ENCODE data around the gene SERPINE3. TPM values are rescaled to one million over a fixed set of nuclear protein-coding genes. Genes with fewer than 3 reads are reported as not detected.

The SERPINE3 gene
- total RNA-seq, 1 donor from 2014 or later, result not detected

GRCh38 chr13:51405176-51405575, 65.7 kb downstream of the SERPINE3 start:
- H3K27me3 Mint-ChIP-seq, result no peaks in the 10 kb centered on the region
- H3K27ac Mint-ChIP-seq, result no peak overlapping the region
- intact Hi-C loops (cut with micrococcal nuclease), result no loop called here
- peaks cover 11% of the 10 kb centered on the region for H3K9me3 Mint-ChIP-seq
- H3K36me3 Mint-ChIP-seq (ENCODE audit: low read depth), result peaks cover 51% of the 10 kb centered on the region
- H3K4me1 Mint-ChIP-seq, result peaks cover 25% of the 10 kb centered on the region
- DNase-seq, result no peak
- no peak overlapping the region for H3K4me3 Mint-ChIP-seq

- Mint-ChIP-seq H3K9me3 (peaks cover 9% of the 10 kb centered on the region), H3K4me3 (no peak overlapping the region), H3K4me1 (peaks cover 34% of the 10 kb centered on the region), H3K27ac (no peak overlapping the region), H3K36me3 (ENCODE audit: low read depth) (peaks cover 60% of the 10 kb centered on the region), H3K27me3 (no peaks in the 10 kb centered on the region)
- intact Hi-C loops (cut with micrococcal nuclease), result no loop called here
- no peak for DNase-seq
These were observed 72.9 kb downstream of the SERPINE3 start for GRCh38 chr13:51412431-51412830.

Other genes with a start within 250 kb of the SERPINE3 start
- not detected in 2 replicates for gene C13orf42, start 228.4 kb upstream of the SERPINE3 start, total RNA-seq
- 0.82 and 1.1 TPM in 2 replicates for gene FAM124A, start 117.3 kb upstream of the SERPINE3 start, total RNA-seq
- gene INTS6, start 113.3 kb downstream of the SERPINE3 start, total RNA-seq, result 63.5 and 68.6 TPM in 2 replicates
- 9.1 and 11.1 TPM in 2 replicates for gene WDFY2, start 244.8 kb downstream of the SERPINE3 start, total RNA-seq

Measured in activated CD4-positive, alpha-beta T cell treated with anti-CD3 and anti-CD28 coated beads, Interleukin-2, amount 10 ng/mL, durations not matched to agents 24 days and 14 days (primary cell).